Brain microvascular endothelial cell (primary cell): ENCODE data around the gene TMEM176B.

Experiments used
- DNase-seq: peaks from one replicate; pipeline ENCODE4 v3.0.0-alpha.2; 2020
- H3K27ac ChIP-seq: fragments of 250-450 bp; sonication (Bioruptor Pico); 2 replicates; pipeline ENCODE4 v1.5.1; 2020; ENCODE audit warnings: mild to moderate bottlenecking, moderate library complexity
- H3K27me3 ChIP-seq: fragments of 250-450 bp; sonication (Bioruptor Pico); replicated peaks from 2 replicates; pipeline ENCODE4 v1.5.1; 2020; ENCODE audit warnings: mild to moderate bottlenecking
- H3K36me3 ChIP-seq: fragments of 250-450 bp; sonication (Bioruptor Pico); replicated peaks from 2 replicates; pipeline ENCODE4 v1.5.1; 2020; ENCODE audit warnings: mild to moderate bottlenecking
- H3K4me3 ChIP-seq: 2 replicates; pipeline ENCODE4 v1.5.1; 2011; ENCODE audit warnings: low read depth, mild to moderate bottlenecking, control low read depth, low read length, moderate library complexity
- in situ Hi-C: cut with HindIII; loops from 2 replicates; pipeline ENCODE4 v1.10.0; 2017; ENCODE audit warnings: low sequenced_read_pairs, low pct_ligation_motif_present
- TF ChIP-seq, protein P1 (sequence below): IDR thresholded peaks from 2 replicates; pipeline ENCODE4 v1.5.1; 2011; ENCODE audit warnings: low read depth, mild to moderate bottlenecking, moderate library complexity, low read length, control low read depth, inconsistent platforms; ENCODE audit errors: missing control alignments

The TMEM176B gene

DNA sequence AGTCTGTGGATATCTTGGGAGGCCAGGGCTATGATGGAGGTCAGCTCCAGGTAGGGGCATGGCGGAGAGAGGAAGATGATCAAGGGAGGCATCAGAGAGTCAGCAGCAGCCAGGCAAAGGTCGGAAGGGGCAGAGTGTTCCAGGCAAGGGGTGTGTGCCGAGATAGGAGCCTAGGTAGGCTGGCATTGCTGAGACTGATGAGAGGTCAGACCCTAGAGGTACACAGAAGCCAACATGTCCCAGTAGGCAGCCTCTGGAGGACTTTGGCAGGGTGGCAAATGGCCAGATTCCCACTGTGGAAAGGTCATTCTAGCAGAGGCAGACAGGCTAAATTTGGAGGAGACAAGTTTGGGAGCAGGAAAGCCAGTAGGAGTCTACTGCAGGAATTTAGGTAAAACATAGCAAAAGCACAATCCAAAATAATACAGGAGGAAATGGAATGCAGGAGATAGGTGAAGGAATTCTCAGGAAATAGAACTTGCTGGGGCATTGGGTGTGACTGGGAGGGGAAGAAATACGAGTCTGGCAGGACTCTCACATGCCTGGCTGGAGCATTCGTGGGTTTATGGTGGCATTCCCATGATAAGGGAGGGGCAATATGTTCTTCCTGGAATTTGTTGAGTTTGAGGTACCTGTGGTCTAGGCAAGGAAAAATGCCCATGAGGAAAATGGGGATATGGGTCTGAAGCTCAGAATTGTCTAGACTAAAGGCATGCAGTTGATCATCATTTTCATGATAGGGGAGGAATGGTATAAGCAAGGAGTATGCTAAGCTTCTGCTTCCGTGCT is 26.1 kb upstream of the TMEM176B start:
- Histone ChIP-seq H3K36me3 (no peaks in the 10 kb centered on the region), H3K27ac (no peak overlapping the region), H3K27me3 (no peaks in the 10 kb centered on the region), H3K4me3 (no peak overlapping the region)
- no peak for DNase-seq
- TF ChIP-seq, protein P1, sequence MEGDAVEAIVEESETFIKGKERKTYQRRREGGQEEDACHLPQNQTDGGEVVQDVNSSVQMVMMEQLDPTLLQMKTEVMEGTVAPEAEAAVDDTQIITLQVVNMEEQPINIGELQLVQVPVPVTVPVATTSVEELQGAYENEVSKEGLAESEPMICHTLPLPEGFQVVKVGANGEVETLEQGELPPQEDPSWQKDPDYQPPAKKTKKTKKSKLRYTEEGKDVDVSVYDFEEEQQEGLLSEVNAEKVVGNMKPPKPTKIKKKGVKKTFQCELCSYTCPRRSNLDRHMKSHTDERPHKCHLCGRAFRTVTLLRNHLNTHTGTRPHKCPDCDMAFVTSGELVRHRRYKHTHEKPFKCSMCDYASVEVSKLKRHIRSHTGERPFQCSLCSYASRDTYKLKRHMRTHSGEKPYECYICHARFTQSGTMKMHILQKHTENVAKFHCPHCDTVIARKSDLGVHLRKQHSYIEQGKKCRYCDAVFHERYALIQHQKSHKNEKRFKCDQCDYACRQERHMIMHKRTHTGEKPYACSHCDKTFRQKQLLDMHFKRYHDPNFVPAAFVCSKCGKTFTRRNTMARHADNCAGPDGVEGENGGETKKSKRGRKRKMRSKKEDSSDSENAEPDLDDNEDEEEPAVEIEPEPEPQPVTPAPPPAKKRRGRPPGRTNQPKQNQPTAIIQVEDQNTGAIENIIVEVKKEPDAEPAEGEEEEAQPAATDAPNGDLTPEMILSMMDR: no peak
- in situ Hi-C loops: no loop called here

DNA sequence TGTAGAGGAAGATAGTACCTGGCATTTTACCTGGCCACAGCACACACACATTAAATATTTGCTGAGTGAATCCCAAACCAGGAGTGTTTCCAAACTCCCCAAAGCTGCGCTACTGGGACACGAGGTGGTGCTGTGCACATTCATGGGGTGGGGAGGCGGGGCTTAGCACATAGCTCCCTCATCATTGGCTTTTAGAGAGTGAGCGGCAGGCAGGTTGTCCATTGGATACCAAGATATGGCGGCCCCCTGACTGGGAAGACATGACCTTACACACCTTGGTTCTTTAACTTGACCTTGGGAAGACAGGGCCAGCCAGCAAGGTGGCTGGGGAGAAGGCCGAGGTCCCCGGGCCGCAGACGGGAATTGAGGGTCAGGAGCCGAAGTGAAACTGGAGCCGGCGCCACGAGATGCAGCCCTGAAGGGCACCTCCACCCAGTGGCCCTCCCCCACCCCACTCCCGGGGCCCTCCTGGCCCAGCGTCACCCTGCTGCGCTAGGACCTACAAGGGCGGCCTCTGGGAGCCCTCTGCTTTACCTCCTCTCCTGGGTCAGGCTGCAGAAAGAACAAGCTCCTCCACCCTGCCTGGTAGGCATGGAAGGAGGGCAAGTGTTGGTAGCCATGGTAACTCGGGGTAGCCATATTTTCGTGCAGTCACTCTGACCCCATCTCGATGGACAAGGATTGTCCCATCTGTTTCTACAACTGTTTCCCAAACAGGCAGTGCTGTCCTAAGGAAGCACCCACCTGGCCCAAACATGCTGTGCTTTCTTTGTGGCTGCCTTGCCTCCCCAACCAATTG is 24.4 kb upstream of the TMEM176B start:
- no peak for DNase-seq
- H3K4me3 ChIP-seq: no peak overlapping the region
- no peaks in the 10 kb centered on the region for H3K27me3 ChIP-seq
- no peaks in the 10 kb centered on the region for H3K36me3 ChIP-seq
- TF ChIP-seq, protein P1: no peak
- in situ Hi-C loops: no loop called here
- H3K27ac ChIP-seq: no peak overlapping the region

DNA sequence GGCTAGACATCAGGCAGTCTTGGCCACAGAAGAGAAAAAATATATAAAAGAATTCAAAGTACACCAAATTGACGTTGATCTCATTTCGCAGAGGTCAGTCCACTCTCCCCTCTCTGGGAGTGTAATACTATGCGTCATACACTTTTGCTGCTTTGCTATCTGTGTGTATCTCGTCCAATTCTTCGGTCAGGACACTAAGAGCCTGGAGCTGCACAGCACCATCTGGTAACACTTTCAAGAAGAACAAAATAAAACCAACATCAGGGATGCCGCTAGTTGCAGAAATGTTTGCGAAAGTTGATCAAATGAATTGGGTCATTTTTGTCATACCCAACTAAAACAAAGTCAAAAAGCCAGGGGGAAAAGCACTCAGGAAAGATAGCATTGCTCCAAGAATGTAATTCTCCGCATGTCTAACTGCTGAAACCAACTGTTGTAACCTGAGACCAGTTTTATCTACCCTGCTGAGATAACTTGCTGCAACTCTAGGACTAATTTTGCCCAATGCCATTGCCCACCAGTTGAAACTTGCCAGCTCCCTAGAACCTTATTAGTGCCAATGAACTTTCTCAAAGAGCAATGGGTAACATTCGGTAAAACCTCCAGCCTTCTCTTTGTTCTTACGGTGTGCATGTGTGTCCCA is 23.4 kb upstream of the TMEM176B start:
- Histone ChIP-seq H3K27ac (no peak overlapping the region), H3K27me3 (no peaks in the 10 kb centered on the region), H3K36me3 (no peaks in the 10 kb centered on the region), H3K4me3 (no peak overlapping the region)
- TF ChIP-seq, protein P1: no peak
- DNase-seq: no peak
- in situ Hi-C loops: no loop called here

DNA sequence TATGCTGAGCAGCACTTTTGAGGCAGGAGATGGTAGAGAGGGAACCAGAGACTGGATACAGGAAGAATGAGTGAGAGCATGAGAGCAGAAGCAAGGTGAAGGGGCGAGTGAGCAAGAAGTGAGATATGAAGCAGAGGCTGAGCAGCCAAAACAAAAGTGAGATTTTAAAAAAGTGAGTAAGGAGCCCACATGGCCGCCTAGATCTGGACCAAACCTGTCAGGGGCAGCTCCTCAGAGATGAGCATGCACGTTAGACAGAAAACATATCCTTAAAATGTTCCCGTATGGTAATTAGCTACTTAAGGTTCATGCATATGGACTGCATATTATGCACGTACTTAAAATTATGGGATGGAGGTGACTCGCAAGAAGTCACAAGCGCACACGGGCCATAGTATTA is 22.9 kb upstream of the TMEM176B start:
- no peaks in the 10 kb centered on the region for H3K27me3 ChIP-seq
- TF ChIP-seq, protein P1: no peak
- no peak overlapping the region for H3K4me3 ChIP-seq
- in situ Hi-C loops: no loop called here
- DNase-seq: no peak
- H3K27ac ChIP-seq: no peak overlapping the region
- H3K36me3 ChIP-seq: no peaks in the 10 kb centered on the region

DNA sequence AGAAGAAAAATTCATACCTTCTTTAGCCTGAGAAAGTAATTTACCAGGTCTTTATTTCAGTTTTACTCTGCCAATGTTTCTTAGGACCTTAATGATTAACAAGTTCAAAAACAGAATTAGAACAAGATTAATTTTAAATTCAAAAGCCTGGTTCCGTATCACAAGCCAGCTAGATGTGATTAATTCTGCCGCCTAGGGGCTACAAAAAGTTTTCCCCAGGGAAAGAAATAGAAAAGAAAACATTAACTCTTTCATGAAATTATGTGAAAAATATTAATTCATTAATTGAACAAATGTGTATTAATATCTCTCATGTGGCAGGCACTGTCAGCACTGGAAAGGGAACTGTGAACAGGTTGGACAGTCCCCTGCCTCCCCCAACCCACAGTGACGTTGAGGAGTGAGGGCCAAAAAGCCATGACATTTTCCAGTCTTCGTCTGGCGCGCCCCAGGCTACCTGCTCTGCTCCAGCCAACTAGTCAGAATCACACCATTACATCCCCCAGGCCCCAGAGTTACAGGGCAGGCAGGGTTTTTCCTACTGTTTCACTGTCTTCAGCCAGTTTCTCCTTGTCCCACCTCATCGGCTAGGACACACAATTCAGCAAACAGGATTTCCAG is 20.5 kb upstream of the TMEM176B start:
- in situ Hi-C loops: no loop called here
- Histone ChIP-seq H3K36me3 (no peaks in the 10 kb centered on the region), H3K27me3 (no peaks in the 10 kb centered on the region), H3K27ac (no peak overlapping the region), H3K4me3 (no peak overlapping the region)
- DNase-seq: no peak
- TF ChIP-seq, protein P1: no peak
